AG10803 (cell line): ENCODE data around the gene KRTAP6-1.

Experiments used
- DNase-seq: peaks from one replicate; pipeline ENCODE4 v3.0.0; 2010; ENCODE audit warnings: low read depth
- H3K4me3 ChIP-seq: 2 replicates; pipeline ENCODE4 v1.5.1; 2011; ENCODE audit warnings: mild to moderate bottlenecking, low read length, control low read depth
- TF ChIP-seq, protein P1 (sequence below): conservative IDR thresholded peaks from 2 replicates; pipeline ENCODE4 v1.5.1; 2011; ENCODE audit warnings: mild to moderate bottlenecking, low read length, control low read depth, inconsistent platforms

The KRTAP6-1 gene

DNA sequence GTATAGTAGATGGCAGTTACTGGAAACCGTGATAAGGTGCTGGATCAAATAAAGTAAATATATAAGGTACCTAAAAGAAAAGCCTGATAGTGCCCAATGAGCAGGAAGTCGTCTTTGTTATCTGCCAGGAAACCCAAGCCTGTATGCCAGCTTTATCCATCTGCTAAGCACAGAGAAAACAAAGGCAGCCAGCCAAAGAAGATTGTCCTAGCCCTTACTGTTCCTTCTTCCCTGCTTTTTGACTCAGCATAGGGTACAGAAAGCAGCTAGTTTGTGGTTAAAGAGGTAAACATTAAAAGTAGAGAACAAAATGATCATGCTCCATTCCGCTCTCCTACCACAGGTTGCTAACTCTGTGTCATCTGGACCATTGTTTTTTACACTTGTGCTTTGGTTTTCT, 33.6 kb downstream of the KRTAP6-1 start:
- no peak for DNase-seq
- TF ChIP-seq, protein P1, sequence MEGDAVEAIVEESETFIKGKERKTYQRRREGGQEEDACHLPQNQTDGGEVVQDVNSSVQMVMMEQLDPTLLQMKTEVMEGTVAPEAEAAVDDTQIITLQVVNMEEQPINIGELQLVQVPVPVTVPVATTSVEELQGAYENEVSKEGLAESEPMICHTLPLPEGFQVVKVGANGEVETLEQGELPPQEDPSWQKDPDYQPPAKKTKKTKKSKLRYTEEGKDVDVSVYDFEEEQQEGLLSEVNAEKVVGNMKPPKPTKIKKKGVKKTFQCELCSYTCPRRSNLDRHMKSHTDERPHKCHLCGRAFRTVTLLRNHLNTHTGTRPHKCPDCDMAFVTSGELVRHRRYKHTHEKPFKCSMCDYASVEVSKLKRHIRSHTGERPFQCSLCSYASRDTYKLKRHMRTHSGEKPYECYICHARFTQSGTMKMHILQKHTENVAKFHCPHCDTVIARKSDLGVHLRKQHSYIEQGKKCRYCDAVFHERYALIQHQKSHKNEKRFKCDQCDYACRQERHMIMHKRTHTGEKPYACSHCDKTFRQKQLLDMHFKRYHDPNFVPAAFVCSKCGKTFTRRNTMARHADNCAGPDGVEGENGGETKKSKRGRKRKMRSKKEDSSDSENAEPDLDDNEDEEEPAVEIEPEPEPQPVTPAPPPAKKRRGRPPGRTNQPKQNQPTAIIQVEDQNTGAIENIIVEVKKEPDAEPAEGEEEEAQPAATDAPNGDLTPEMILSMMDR = no peak
- H3K4me3 ChIP-seq = no peak overlapping the region

DNA sequence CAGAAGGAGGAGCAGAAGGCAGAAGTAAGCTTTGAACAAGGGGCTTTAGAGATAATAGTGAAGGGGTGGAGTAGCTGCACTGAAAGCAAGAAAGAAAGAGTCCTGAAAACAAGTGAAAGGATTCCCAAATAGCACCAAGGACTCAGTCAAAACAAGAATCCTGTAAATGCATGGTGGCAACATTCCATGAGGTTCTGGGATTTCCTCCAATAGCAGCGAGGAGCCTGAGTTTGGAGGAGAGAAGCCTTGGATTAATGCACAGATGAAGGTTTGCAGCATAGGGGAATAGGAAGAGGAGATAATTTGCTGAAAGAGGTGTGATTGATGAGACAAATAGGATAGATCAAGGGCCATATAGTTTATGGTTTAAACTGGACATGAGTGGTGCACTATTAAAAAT, 34.4 kb downstream of the KRTAP6-1 start:
- H3K4me3 ChIP-seq = no peak overlapping the region
- TF ChIP-seq, protein P1 = no peak
- no peak for DNase-seq

DNA sequence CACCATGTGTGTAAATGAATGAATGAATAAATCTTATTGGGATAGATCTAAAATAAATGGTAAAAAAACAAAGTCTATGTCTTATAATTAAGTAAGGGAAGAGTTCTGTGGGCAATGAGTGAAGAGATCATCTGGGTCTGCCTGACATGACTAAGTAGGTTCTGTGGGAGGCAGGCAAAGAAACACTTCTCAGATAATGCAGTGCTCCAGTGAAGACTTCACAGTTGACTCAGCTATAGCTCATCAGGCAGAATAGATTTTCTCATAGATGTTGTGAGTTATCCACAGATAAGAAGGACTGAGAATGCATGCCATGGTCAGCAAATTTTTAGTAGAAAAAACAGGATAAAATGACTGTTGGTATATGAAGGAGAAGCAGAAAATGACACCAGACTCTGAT, 36.0 kb downstream of the KRTAP6-1 start:
- DNase-seq = no peak
- no peak overlapping the region for H3K4me3 ChIP-seq
- TF ChIP-seq, protein P1 = no peak

DNA sequence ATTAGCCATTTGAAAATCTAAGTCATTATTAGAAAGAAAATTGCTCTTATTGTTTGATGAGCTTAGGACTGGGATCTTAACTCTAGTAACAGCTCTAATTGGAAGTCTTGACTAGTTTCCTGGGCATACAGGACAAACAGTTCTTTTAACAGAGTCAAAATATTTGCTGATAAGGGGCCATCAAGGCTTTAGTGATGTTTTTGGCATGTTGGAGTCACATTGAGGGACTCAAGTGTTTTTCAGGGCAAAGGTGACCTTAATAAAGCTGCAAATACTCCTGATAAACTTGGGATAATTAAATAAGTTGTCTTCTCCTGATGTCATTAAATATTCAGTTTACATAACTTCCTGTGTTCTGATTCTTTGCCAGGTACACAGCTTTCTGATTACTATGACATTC, 46.1 kb downstream of the KRTAP6-1 start:
- DNase-seq = no peak
- H3K4me3 ChIP-seq = no peak overlapping the region
- TF ChIP-seq, protein P1 = no peak

DNA sequence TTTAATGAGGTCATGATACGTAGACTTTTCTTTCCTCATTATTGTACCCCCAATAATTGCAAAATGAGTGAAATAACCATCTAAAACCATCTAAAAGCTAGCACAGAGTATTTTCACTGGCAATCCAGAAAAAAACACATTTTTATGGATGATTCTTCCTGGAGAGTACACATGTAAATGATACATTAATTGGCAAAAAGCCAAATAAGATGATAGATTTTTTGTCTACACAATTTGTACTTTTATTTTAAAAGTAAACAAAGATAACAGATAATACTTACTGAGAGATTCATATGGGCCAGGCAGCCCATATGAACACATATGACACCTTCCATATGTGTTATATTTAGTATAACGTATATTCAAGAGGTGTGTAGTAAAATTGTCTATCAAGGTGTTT, 50.1 kb downstream of the KRTAP6-1 start:
- no peak overlapping the region for H3K4me3 ChIP-seq
- TF ChIP-seq, protein P1 = no peak
- no peak for DNase-seq
